GM23338 (cell line): ENCODE measurements around the gene OR5K1. TPM values are rescaled to one million over a fixed set of nuclear protein-coding genes. Genes with fewer than 3 reads are reported as not detected.

ENCODE experiments used
- ATAC-seq: fragments of 200-7000 bp; cut with Tn5 transposase; 3 replicates; pipeline ENCODE4 v1.9.1; 2020
- DNase-seq: peaks from one replicate; pipeline ENCODE4 v3.0.0-alpha.2; 2015; ENCODE audit warnings: low spot score
- H2AFZ ChIP-seq: fragments of 200-600 bp; sonication (generic); 2 replicates; pipeline ENCODE4 v1.8.0; 2016; ENCODE audit warnings: antibody characterized with exemption, mild to moderate bottlenecking, moderate library complexity
- H3F3A ChIP-seq: fragments of 200-600 bp; sonication (generic); replicated peaks from 2 replicates; pipeline ENCODE4 v1.8.0; 2017; ENCODE audit warnings: antibody characterized with exemption, mixed run types, low read depth
- H3K27ac ChIP-seq: fragments of 200-600 bp; sonication (generic); 2 replicates; pipeline ENCODE4 v1.6.1; 2016; ENCODE audit warnings: low read depth
- H3K27me3 ChIP-seq: fragments of 200-600 bp; sonication (generic); 2 replicates; pipeline ENCODE4 v1.8.0; 2016; ENCODE audit warnings: mild to moderate bottlenecking, mixed run types, moderate library complexity; ENCODE audit not compliant: insufficient read depth
- H3K36me3 ChIP-seq: fragments of 200-600 bp; sonication (generic); 2 replicates; pipeline ENCODE4 v1.8.0; 2016; ENCODE audit warnings: mild to moderate bottlenecking; ENCODE audit not compliant: insufficient read depth
- H3K4me1 ChIP-seq: fragments of 200-600 bp; sonication (generic); 2 replicates; pipeline ENCODE4 v1.8.0; 2016; ENCODE audit warnings: mild to moderate bottlenecking, moderate library complexity; ENCODE audit not compliant: insufficient read depth
- H3K4me2 ChIP-seq: fragments of 200-600 bp; sonication (generic); 2 replicates; pipeline ENCODE4 v1.7.1; 2017; ENCODE audit warnings: mixed run types
- H3K4me3 ChIP-seq: fragments of 200-600 bp; sonication (generic); 2 replicates; pipeline ENCODE4 v1.6.1; 2016; ENCODE audit warnings: mixed run types
- H3K79me2 ChIP-seq: fragments of 200-600 bp; sonication (generic); replicated peaks from 2 replicates; pipeline ENCODE4 v1.8.0; 2017; ENCODE audit warnings: mild to moderate bottlenecking; ENCODE audit not compliant: insufficient read depth
- H3K9me2 ChIP-seq: fragments of 200-600 bp; sonication (generic); 2 replicates; pipeline ENCODE4 v1.8.0; 2017; ENCODE audit not compliant: insufficient read depth
- H4K20me1 ChIP-seq: fragments of 200-600 bp; sonication (generic); replicated peaks from 2 replicates; pipeline ENCODE4 v1.8.0; 2017; ENCODE audit warnings: mild to moderate bottlenecking; ENCODE audit not compliant: insufficient read depth
- H3K27ac Mint-ChIP-seq: 2 replicates; pipeline ENCODE4 v1.8.0; 2020; ENCODE audit warnings: inconsistent platforms, mild to moderate bottlenecking, moderate library complexity, mixed read lengths
- H3K27me3 Mint-ChIP-seq: 3 replicates; pipeline ENCODE4 v1.8.0; 2022; ENCODE audit warnings: low read depth, mild to moderate bottlenecking, moderate library complexity, mixed read lengths, inconsistent platforms; ENCODE audit not compliant: insufficient read depth, poor library complexity
- H3K36me3 Mint-ChIP-seq: 3 replicates; pipeline ENCODE4 v1.8.0; 2021; ENCODE audit warnings: low read depth, mild to moderate bottlenecking, inconsistent platforms, moderate library complexity, mixed read lengths
- H3K4me1 Mint-ChIP-seq: 3 replicates; pipeline ENCODE4 v1.8.0; 2020; ENCODE audit warnings: mild to moderate bottlenecking, inconsistent platforms, mixed read lengths
- H3K4me3 Mint-ChIP-seq: 3 replicates; pipeline ENCODE4 v1.8.0; 2021; ENCODE audit warnings: moderate library complexity, mild to moderate bottlenecking, inconsistent platforms, mixed read lengths
- H3K9me3 Mint-ChIP-seq: 3 replicates; pipeline ENCODE4 v1.8.0; 2020; ENCODE audit warnings: moderate library complexity, mild to moderate bottlenecking, inconsistent platforms, mixed read lengths
- CREB1 ChIP-seq: fragments of 250-450 bp; sonication (Bioruptor Pico); IDR thresholded peaks from 2 replicates; pipeline ENCODE4 v1.5.0; 2020; ENCODE audit warnings: low read depth, mild to moderate bottlenecking, moderate library complexity
- EZH2 ChIP-seq: fragments of 200-600 bp; sonication (generic); IDR thresholded peaks from one replicate; pipeline ENCODE4 v1.8.0; 2017; ENCODE audit warnings: antibody characterized with exemption, mild to moderate bottlenecking, low read depth; ENCODE audit not compliant: unreplicated experiment
- EZH2phosphoT487 ChIP-seq: fragments of 200-600 bp; sonication (generic); IDR thresholded peaks from one replicate; pipeline ENCODE4 v1.8.1; 2018; ENCODE audit warnings: antibody characterized with exemption; ENCODE audit not compliant: unreplicated experiment
- JUNB ChIP-seq: IDR thresholded peaks from one replicate; pipeline ENCODE4 v1.6.1; 2016; ENCODE audit warnings: antibody characterized with exemption; ENCODE audit not compliant: unreplicated experiment
- NANOG ChIP-seq: IDR thresholded peaks from 2 replicates; pipeline ENCODE4 v1.6.1; 2016; ENCODE audit warnings: antibody characterized with exemption, borderline replicate concordance
- POLR2AphosphoS5 ChIP-seq: IDR thresholded peaks from 2 replicates; pipeline ENCODE4 v1.6.1; 2016; ENCODE audit warnings: antibody characterized with exemption, low read depth
- STAT1 ChIP-seq: IDR thresholded peaks from one replicate; pipeline ENCODE4 v1.6.1; 2016; ENCODE audit warnings: antibody characterized with exemption; ENCODE audit not compliant: unreplicated experiment
- ZNF114 ChIP-seq: fragments of 250-450 bp; sonication (Bioruptor Pico); IDR thresholded peaks from 2 replicates; pipeline ENCODE4 v1.5.0; 2020; ENCODE audit warnings: mild to moderate bottlenecking, moderate library complexity
- ZNF331 ChIP-seq: fragments of 250-450 bp; sonication (Bioruptor Pico); IDR thresholded peaks from 2 replicates; pipeline ENCODE4 v1.5.0; 2020; ENCODE audit warnings: low read depth, mild to moderate bottlenecking, moderate library complexity
- polyA plus RNA-seq: library from polyadenylated mRNA; unstranded; fragments of >200 nt; fragmentation: Nextera tagmentation; extraction: Ambion mirVana; gene quantifications from 2 replicates; pipeline ENCODE4 v1.2.1, GENCODE V29; 2016
- total RNA-seq: library from RNA; depleted of rRNA; stranded (reverse); fragments of >200 nt; shearing (Covaris generic); gene quantifications from 2 replicates; pipeline ENCODE4 v1.2.3, GENCODE V29; 2014
- TF ChIP-seq, protein P1 (sequence below), 2 experiments: fragments of 200-600 bp in 1 of 2; sonication (generic) in 1 of 2; conservative IDR thresholded peaks; 2 replicates each; pipeline versions ENCODE4 v1.5.1 to v1.6.1; 2016 to 2017; ENCODE audit warnings: antibody characterized with exemption in 2 of 2, low read depth in 2 of 2, mild to moderate bottlenecking in 2 of 2, moderate library complexity in 1 of 2
- TF ChIP-seq, protein P2 (sequence below): IDR thresholded peaks from 2 replicates; pipeline ENCODE4 v1.6.1; 2016; ENCODE audit warnings: antibody characterized with exemption
- TF ChIP-seq, protein P3 (sequence below): IDR thresholded peaks from one replicate; pipeline ENCODE4 v1.6.1; 2018; ENCODE audit warnings: antibody characterized with exemption; ENCODE audit not compliant: unreplicated experiment
- TF ChIP-seq, protein P4 (sequence below): fragments of 250-450 bp; sonication (Bioruptor Pico); IDR thresholded peaks from 2 replicates; pipeline ENCODE4 v1.5.0; 2020; ENCODE audit warnings: mild to moderate bottlenecking, moderate library complexity

The OR5K1 gene
- total and polyA plus RNA-seq, 2 experiments from 2014 or later, result not detected

DNA sequence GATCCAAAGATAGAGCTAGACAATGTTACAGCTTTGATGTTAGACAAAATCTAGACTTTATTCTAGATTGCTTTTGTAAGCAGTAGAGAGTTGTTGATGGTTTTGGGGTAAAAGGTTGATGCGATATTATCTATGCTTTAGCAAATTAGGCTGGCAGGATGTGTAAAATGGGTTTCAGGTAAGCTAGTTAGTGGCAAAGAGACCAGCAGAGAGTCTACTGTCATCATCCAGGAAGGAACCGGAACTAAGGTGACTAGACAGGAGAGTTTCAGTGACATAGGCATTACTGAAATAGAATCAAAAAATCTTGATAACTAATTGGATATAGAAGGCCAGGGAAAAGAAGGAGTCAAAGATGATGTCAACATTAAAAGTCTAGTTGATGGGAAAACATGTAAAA, 45.6 kb downstream of the OR5K1 start:
- H2AFZ ChIP-seq, result no peak overlapping the region
- no peak overlapping the region for H3K4me3 ChIP-seq
- Mint-ChIP-seq H3K4me1 (peaks cover 3% of the 10 kb centered on the region; the same call in 1 of the 3 replicates), H3K27me3 (no peaks in the 10 kb centered on the region), H3K9me3 (no peaks in the 10 kb centered on the region; the same call in 2 of the 3 replicates), H3K4me3 (no peak overlapping the region), H3K27ac (no peak overlapping the region), H3K36me3 (no peaks in the 10 kb centered on the region)
- no peaks in the 10 kb centered on the region for H3F3A ChIP-seq
- no peak overlapping the region for H3K27ac ChIP-seq
- no peak for TF ChIP-seq CREB1 (CRISPR knock-in tag)
- no peak for TF ChIP-seq NANOG
- TF ChIP-seq, protein P1, sequence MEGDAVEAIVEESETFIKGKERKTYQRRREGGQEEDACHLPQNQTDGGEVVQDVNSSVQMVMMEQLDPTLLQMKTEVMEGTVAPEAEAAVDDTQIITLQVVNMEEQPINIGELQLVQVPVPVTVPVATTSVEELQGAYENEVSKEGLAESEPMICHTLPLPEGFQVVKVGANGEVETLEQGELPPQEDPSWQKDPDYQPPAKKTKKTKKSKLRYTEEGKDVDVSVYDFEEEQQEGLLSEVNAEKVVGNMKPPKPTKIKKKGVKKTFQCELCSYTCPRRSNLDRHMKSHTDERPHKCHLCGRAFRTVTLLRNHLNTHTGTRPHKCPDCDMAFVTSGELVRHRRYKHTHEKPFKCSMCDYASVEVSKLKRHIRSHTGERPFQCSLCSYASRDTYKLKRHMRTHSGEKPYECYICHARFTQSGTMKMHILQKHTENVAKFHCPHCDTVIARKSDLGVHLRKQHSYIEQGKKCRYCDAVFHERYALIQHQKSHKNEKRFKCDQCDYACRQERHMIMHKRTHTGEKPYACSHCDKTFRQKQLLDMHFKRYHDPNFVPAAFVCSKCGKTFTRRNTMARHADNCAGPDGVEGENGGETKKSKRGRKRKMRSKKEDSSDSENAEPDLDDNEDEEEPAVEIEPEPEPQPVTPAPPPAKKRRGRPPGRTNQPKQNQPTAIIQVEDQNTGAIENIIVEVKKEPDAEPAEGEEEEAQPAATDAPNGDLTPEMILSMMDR (conservative IDR thresholded peaks at IDR 0.05; ENCODE audit: low read depth in 2 of 2), result no peak
- no peak for TF ChIP-seq EZH2phosphoT487
- TF ChIP-seq, protein P2, sequence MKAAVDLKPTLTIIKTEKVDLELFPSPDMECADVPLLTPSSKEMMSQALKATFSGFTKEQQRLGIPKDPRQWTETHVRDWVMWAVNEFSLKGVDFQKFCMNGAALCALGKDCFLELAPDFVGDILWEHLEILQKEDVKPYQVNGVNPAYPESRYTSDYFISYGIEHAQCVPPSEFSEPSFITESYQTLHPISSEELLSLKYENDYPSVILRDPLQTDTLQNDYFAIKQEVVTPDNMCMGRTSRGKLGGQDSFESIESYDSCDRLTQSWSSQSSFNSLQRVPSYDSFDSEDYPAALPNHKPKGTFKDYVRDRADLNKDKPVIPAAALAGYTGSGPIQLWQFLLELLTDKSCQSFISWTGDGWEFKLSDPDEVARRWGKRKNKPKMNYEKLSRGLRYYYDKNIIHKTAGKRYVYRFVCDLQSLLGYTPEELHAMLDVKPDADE, result no peak
- no peak for TF ChIP-seq ZNF114 (CRISPR knock-in tag)
- TF ChIP-seq POLR2AphosphoS5, result no peak
- no peak for TF ChIP-seq JUNB
- no peak for TF ChIP-seq ZNF331 (CRISPR knock-in tag)
- no peak for TF ChIP-seq EZH2
- TF ChIP-seq, protein P3, sequence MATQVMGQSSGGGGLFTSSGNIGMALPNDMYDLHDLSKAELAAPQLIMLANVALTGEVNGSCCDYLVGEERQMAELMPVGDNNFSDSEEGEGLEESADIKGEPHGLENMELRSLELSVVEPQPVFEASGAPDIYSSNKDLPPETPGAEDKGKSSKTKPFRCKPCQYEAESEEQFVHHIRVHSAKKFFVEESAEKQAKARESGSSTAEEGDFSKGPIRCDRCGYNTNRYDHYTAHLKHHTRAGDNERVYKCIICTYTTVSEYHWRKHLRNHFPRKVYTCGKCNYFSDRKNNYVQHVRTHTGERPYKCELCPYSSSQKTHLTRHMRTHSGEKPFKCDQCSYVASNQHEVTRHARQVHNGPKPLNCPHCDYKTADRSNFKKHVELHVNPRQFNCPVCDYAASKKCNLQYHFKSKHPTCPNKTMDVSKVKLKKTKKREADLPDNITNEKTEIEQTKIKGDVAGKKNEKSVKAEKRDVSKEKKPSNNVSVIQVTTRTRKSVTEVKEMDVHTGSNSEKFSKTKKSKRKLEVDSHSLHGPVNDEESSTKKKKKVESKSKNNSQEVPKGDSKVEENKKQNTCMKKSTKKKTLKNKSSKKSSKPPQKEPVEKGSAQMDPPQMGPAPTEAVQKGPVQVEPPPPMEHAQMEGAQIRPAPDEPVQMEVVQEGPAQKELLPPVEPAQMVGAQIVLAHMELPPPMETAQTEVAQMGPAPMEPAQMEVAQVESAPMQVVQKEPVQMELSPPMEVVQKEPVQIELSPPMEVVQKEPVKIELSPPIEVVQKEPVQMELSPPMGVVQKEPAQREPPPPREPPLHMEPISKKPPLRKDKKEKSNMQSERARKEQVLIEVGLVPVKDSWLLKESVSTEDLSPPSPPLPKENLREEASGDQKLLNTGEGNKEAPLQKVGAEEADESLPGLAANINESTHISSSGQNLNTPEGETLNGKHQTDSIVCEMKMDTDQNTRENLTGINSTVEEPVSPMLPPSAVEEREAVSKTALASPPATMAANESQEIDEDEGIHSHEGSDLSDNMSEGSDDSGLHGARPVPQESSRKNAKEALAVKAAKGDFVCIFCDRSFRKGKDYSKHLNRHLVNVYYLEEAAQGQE, result no peak
- TF ChIP-seq, protein P4, sequence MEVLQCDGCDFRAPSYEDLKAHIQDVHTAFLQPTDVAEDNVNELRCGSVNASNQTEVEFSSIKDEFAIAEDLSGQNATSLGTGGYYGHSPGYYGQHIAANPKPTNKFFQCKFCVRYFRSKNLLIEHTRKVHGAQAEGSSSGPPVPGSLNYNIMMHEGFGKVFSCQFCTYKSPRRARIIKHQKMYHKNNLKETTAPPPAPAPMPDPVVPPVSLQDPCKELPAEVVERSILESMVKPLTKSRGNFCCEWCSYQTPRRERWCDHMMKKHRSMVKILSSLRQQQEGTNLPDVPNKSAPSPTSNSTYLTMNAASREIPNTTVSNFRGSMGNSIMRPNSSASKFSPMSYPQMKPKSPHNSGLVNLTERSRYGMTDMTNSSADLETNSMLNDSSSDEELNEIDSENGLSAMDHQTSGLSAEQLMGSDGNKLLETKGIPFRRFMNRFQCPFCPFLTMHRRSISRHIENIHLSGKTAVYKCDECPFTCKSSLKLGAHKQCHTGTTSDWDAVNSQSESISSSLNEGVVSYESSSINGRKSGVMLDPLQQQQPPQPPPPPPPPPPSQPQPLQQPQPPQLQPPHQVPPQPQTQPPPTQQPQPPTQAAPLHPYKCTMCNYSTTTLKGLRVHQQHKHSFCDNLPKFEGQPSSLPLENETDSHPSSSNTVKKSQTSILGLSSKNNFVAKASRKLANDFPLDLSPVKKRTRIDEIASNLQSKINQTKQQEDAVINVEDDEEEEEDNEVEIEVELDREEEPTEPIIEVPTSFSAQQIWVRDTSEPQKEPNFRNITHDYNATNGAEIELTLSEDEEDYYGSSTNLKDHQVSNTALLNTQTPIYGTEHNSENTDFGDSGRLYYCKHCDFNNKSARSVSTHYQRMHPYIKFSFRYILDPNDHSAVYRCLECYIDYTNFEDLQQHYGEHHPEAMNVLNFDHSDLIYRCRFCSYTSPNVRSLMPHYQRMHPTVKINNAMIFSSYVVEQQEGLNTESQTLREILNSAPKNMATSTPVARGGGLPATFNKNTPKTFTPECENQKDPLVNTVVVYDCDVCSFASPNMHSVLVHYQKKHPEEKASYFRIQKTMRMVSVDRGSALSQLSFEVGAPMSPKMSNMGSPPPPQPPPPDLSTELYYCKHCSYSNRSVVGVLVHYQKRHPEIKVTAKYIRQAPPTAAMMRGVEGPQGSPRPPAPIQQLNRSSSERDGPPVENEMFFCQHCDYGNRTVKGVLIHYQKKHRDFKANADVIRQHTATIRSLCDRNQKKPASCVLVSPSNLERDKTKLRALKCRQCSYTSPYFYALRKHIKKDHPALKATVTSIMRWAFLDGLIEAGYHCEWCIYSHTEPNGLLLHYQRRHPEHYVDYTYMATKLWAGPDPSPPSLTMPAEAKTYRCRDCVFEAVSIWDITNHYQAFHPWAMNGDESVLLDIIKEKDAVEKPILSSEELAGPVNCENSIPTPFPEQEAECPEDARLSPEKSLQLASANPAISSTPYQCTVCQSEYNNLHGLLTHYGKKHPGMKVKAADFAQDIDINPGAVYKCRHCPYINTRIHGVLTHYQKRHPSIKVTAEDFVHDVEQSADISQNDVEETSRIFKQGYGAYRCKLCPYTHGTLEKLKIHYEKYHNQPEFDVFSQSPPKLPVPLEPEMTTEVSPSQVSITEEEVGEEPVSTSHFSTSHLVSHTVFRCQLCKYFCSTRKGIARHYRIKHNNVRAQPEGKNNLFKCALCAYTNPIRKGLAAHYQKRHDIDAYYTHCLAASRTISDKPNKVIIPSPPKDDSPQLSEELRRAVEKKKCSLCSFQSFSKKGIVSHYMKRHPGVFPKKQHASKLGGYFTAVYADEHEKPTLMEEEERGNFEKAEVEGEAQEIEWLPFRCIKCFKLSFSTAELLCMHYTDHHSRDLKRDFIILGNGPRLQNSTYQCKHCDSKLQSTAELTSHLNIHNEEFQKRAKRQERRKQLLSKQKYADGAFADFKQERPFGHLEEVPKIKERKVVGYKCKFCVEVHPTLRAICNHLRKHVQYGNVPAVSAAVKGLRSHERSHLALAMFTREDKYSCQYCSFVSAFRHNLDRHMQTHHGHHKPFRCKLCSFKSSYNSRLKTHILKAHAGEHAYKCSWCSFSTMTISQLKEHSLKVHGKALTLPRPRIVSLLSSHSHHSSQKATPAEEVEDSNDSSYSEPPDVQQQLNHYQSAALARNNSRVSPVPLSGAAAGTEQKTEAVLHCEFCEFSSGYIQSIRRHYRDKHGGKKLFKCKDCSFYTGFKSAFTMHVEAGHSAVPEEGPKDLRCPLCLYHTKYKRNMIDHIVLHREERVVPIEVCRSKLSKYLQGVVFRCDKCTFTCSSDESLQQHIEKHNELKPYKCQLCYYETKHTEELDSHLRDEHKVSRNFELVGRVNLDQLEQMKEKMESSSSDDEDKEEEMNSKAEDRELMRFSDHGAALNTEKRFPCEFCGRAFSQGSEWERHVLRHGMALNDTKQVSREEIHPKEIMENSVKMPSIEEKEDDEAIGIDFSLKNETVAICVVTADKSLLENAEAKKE (CRISPR knock-in tag), result no peak
- no peak for TF ChIP-seq STAT1
- H3K27me3 ChIP-seq, result no peaks in the 10 kb centered on the region
- H3K36me3 ChIP-seq, result no peaks in the 10 kb centered on the region
- no peaks in the 10 kb centered on the region for H3K79me2 ChIP-seq
- no peaks in the 10 kb centered on the region for H3K9me2 ChIP-seq
- H4K20me1 ChIP-seq, result 0 out of 2 replicates have a peak, but pooled peaks cover 5% of the 10 kb centered on the region
- no peaks in the 10 kb centered on the region; the same call in 1 of the 2 replicates for H3K4me1 ChIP-seq
- no peak overlapping the region for H3K4me2 ChIP-seq
- ATAC-seq (no peak), DNase-seq (no peak)
